K562 (cell line): ENCODE results near the gene MAP3K7. TPM values are rescaled to one million over a fixed set of nuclear protein-coding genes. Genes with fewer than 3 reads are reported as not detected.

Experiments
- ATAC-seq: fragments of 200-7000 bp; cut with Tn5 transposase; 3 replicates; pipeline ENCODE4 v1.9.1; 2020; ENCODE audit warnings: moderate library complexity
- BruUV-seq: library from RNA; stranded (reverse); fragments of 400-500 nt; replicated peaks from 2 replicates; lab custom pipeline; 2021; lab: Mats Ljungman, UMichigan
- CTCF ChIA-PET: fragments of 300-600 bp; formaldehyde crosslinking; extraction: SDS; loops from one replicate; lab custom pipeline; 2021; ENCODE audit warnings: low intra/inter-chr PET ratio; lab: Yijun Ruan, JAX
- POLR2A ChIA-PET: fragments of 300-600, 350-650 bp; sonication (Branson Sonifier 250); formaldehyde crosslinking; extraction: SDS; loops from one replicate; lab custom pipeline; 2021; ENCODE audit warnings: antibody characterized with exemption, inconsistent platforms; lab: Yijun Ruan, JAX
- DNase-seq, 4 experiments: peaks; one replicate each; pipeline versions ENCODE4 v3.0.0 to v3.0.0-alpha.2; 2011 to 2018; ENCODE audit warnings: low spot score in 3 of 4, mixed read lengths in 3 of 4; ENCODE audit errors: extremely low read depth in 1 of 4
- FAIRE-seq: peaks from 2 replicates; lab custom pipeline; 2011; peaks lifted over from hg19 to GRCh38; lab: Jason Lieb, UNC
- H2AFZ ChIP-seq: 2 replicates; pipeline ENCODE4 v1.6.0; 2011; ENCODE audit warnings: low read depth, low read length, control low read depth, inconsistent platforms
- H3K27ac ChIP-seq: fragments of 200-600 bp; 3 replicates; pipeline ENCODE4 v1.8.0; 2011; ENCODE audit warnings: low read depth, mild to moderate bottlenecking, control low read depth, inconsistent platforms, low read length, moderate library complexity, mixed read lengths; ENCODE audit errors: extremely low read depth
- H3K27me3 ChIP-seq, 2 experiments: fragments of 300-600 bp in 1 of 2; 2 replicates in 1 of 2; 3 replicates in 1 of 2; pipeline versions ENCODE4 v1.6.0 to v1.8.0; 2011; ENCODE audit warnings: inconsistent platforms in 2 of 2, low read length in 2 of 2, mild to moderate bottlenecking in 1 of 2, mixed read lengths in 1 of 2, moderate library complexity in 1 of 2; ENCODE audit not compliant: control insufficient read depth in 2 of 2, insufficient read depth in 2 of 2
- H3K36me3 ChIP-seq: fragments of 300-600 bp; 3 replicates; pipeline ENCODE4 v1.8.0; 2011; ENCODE audit warnings: mild to moderate bottlenecking, low read length, inconsistent platforms; ENCODE audit not compliant: control insufficient read depth, insufficient read depth
- H3K4me1 ChIP-seq, 2 experiments: fragments of 200-600 bp in 1 of 2; replicated peaks in 1 of 2; 2 replicates in 1 of 2; 3 replicates in 1 of 2; pipeline versions ENCODE4 v1.5.1 to v1.8.0; 2011; ENCODE audit warnings: inconsistent platforms in 2 of 2, low read length in 2 of 2, mild to moderate bottlenecking in 1 of 2, mixed read lengths in 1 of 2, moderate library complexity in 1 of 2; ENCODE audit not compliant: control insufficient read depth in 2 of 2, insufficient read depth in 2 of 2
- H3K4me2 ChIP-seq: 2 replicates; pipeline ENCODE4 v1.6.1; 2011; ENCODE audit warnings: low read length, control low read depth, inconsistent platforms, mixed read lengths; ENCODE audit not compliant: insufficient read depth
- H3K4me3 ChIP-seq: fragments of 200-600 bp; sonication (generic), shearing (Covaris generic); 2 replicates; pipeline ENCODE4 v1.5.1; 2016; ENCODE audit warnings: control low read depth, inconsistent platforms
- H3K79me2 ChIP-seq: fragments of 200-600 bp; 3 replicates; pipeline ENCODE4 v1.8.0; 2011; ENCODE audit warnings: low read length, inconsistent platforms; ENCODE audit not compliant: control insufficient read depth, insufficient read depth
- H3K9ac ChIP-seq, 2 experiments: 2 replicates each; pipeline versions ENCODE4 v1.6.0 to v1.6.1; 2011; ENCODE audit warnings: low read depth in 2 of 2, low read length in 2 of 2, control low read depth in 1 of 2, inconsistent platforms in 1 of 2, mild to moderate bottlenecking in 1 of 2, mixed read lengths in 1 of 2; ENCODE audit not compliant: insufficient read depth in 1 of 2
- H3K9me1 ChIP-seq: one replicate; pipeline ENCODE4 v1.6.0; 2011; ENCODE audit warnings: inconsistent platforms, mild to moderate bottlenecking, low read length, moderate library complexity; ENCODE audit not compliant: control insufficient read depth, insufficient read depth
- H3K9me3 ChIP-seq: replicated peaks from 2 replicates; pipeline ENCODE4 v1.5.1; 2011; ENCODE audit warnings: low read depth, low read length, inconsistent platforms; ENCODE audit not compliant: control insufficient read depth, insufficient read depth
- H4K20me1 ChIP-seq: replicated peaks from 2 replicates; pipeline ENCODE4 v1.6.1; 2011; ENCODE audit warnings: low read length, inconsistent platforms, mixed read lengths; ENCODE audit not compliant: control insufficient read depth, insufficient read depth
- CBFA2T3 ChIP-seq: fragments of 450-650 bp; IDR thresholded peaks from 2 replicates; pipeline ENCODE4 v1.6.1; 2017
- FOXA1 ChIP-seq: fragments of 450-650 bp; IDR thresholded peaks from 2 replicates; pipeline ENCODE4 v1.6.1; 2016; ENCODE audit warnings: mild to moderate bottlenecking, borderline replicate concordance
- KLF6 ChIP-seq: fragments of 250-450 bp; sonication (Bioruptor Pico); IDR thresholded peaks from 2 replicates; pipeline ENCODE4 v1.4.0; 2020; ENCODE audit warnings: mild to moderate bottlenecking, moderate library complexity, borderline replicate concordance
- MECOM ChIP-seq: fragments of 250-450 bp; sonication (Bioruptor Pico); IDR thresholded peaks from 2 replicates; pipeline ENCODE4 v1.8.0; 2022; ENCODE audit warnings: inconsistent platforms
- PCBP2 ChIP-seq: fragments of 200-400 bp; formaldehyde crosslinking; IDR thresholded peaks from 2 replicates; pipeline ENCODE4 v1.6.1; 2018; ENCODE audit warnings: low read length, low read depth, mild to moderate bottlenecking, moderate library complexity; ENCODE audit not compliant: poor library complexity, severe bottlenecking
- PHB ChIP-seq: fragments of 250-450 bp; sonication (Bioruptor Pico); IDR thresholded peaks from 2 replicates; pipeline ENCODE4 v1.5.0; 2021
- RCOR1 ChIP-seq, 2 experiments: IDR thresholded peaks; 2 replicates each; pipeline ENCODE4 v1.6.1; 2012; ENCODE audit warnings: low read depth in 2 of 2, low read length in 2 of 2, borderline replicate concordance in 1 of 2, improper control_type of control experiment in 1 of 2
- TEAD4 ChIP-seq, 2 experiments: sonication (generic) in 1 of 2; formaldehyde crosslinking in 1 of 2; IDR thresholded peaks; 2 replicates each; pipeline versions ENCODE4 v1.6.1 to v1.8.0; 2012 to 2022; ENCODE audit warnings: borderline replicate concordance in 1 of 2, inconsistent platforms in 1 of 2, low read length in 1 of 2, mild to moderate bottlenecking in 1 of 2, missing genetic modification reagents in 1 of 2
- ZNF347 ChIP-seq: fragments of 450-650 bp; formaldehyde crosslinking; IDR thresholded peaks from 2 replicates; pipeline ENCODE4 v1.4.0; 2020; ENCODE audit warnings: low read depth, mild to moderate bottlenecking, moderate library complexity
- WGBS: fragments of 100-300 bp; shearing (Covaris generic); methylation state at CpG from one replicate; pipeline ENCODE4 v1.1.6; 2016; ENCODE audit warnings: low coverage, mixed read lengths; ENCODE audit not compliant: insufficient coverage; ENCODE audit errors: missing lambda C conversion rate; 5-methylcytosine and 5-hydroxymethylcytosine counted together
- in situ Hi-C: fragments of 300-500 bp; cut with MboI; formaldehyde crosslinking; loops from 4 replicates; pipeline ENCODE4 v1.15.0; 2018; ENCODE audit warnings: inconsistent platforms, mixed read lengths
- intact Hi-C: fragments of 100-400 bp; cut with micrococcal nuclease; formaldehyde crosslinking; loops from 2 replicates; pipeline ENCODE4 v1.14.2; 2022
- polyA plus RNA-seq, 8 experiments: library from polyadenylated mRNA; depleted of rRNA in 4 of 8; stranded (reverse) in 5 of 8; unstranded in 3 of 8; fragments of >200 nt; fragmentation: Nextera tagmentation in 2 of 8; fragmentation: Illumina TruSeq in 1 of 8; extraction: Ambion mirVana in 2 of 8; extraction: Trizol in 1 of 8; gene quantifications; 2 replicates each; pipeline versions ENCODE4 v1.2.1 to v1.2.3, GENCODE V29; 2011 to 2014; ENCODE audit warnings: inconsistent platforms in 1 of 8, missing spikeins in 1 of 8
- total RNA-seq, 7 experiments: library from RNA; depleted of rRNA in 6 of 7; stranded (reverse); fragments of >200 nt in 6 of 7; fragmentation: Illumina TruSeq in 2 of 7; extraction: Trizol in 2 of 7; gene quantifications; 2 replicates each; pipeline versions ENCODE4 v1.2.1 to v1.2.3, GENCODE V29; 2011 to 2021; ENCODE audit warnings: low replicate concordance in 1 of 7
- TF ChIP-seq, protein P1 (sequence below): fragments of 250-450 bp; sonication (Bioruptor Pico); IDR thresholded peaks from 2 replicates; pipeline ENCODE4 v1.8.0; 2022; ENCODE audit warnings: moderate library complexity, mild to moderate bottlenecking, inconsistent platforms
- TF ChIP-seq, protein P2 (sequence below): sonication (generic); formaldehyde crosslinking; IDR thresholded peaks from 2 replicates; pipeline ENCODE4 v1.5.0; 2020; ENCODE audit warnings: missing genetic modification reagents
- TF ChIP-seq, protein P3 (sequence below): fragments of 150-350 bp; IDR thresholded peaks from 2 replicates; pipeline ENCODE4 v1.6.1; 2014; ENCODE audit warnings: low read depth, mild to moderate bottlenecking, low read length, borderline replicate concordance

MAP3K7 gene
- total and polyA plus RNA-seq, 9 of the 15 experiments (the other 6 are each of a cell fraction or from before 2014, with no cell fraction given): 13.4 to 60.9 (median 34.8) TPM

DNA sequence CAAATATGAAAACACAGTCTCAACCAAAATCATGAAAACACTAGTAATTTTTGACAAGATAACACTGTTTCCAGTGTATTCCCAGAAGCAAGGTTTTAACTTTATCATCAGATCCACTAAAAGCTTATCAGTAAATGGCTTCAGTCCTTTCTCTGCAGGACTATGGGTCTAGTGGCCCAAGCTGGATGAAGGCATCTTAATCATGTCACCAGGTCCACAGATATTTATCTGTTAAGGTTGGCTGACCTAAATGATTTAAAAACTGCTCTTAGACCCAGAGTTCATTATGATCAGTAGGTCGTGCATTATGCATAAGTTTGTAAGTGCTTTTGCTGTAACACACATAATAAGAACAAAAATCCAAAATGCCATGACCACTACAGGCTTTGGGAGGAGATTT is 118.0 kb downstream of the MAP3K7 start:
- Histone ChIP-seq H3K36me3 (no peaks in the 10 kb centered on the region), H3K4me3 (no peak overlapping the region), H3K9me1 (no peaks in the 10 kb centered on the region), H2AFZ (no peak overlapping the region), H3K4me1 (peaks cover 14 to 57% of the 10 kb centered on the region in 2 experiments), H3K4me2 (no peak overlapping the region), H3K79me2 (no peaks in the 10 kb centered on the region), H3K9ac (no peak overlapping the region), H3K9me3 (no peaks in the 10 kb centered on the region), H3K27me3 (no peaks in the 10 kb centered on the region), H3K27ac (no peak overlapping the region), H4K20me1 (no peaks in the 10 kb centered on the region)
- DNase-seq (no peak), FAIRE-seq (peak; percentile 54), ATAC-seq (no peak)
- WGBS: 0% methylated on average over 1 of the region's 1 CpG
- intact Hi-C loops: no loop called here
- ChIA-PET POLR2A (no interaction called here), CTCF (no interaction called here)
- no TSS peak for BruUV-seq
- in situ Hi-C loops: no loop called here
- TF ChIP-seq MECOM (CRISPR knock-in tag) (0 out of 2 replicates have a peak, but pooled peaks have one; percentile 11), KLF6 (no peak), CBFA2T3 (peak; percentile 35), TEAD4 (IDR thresholded peaks at IDR 0.05; ENCODE audit: low read length) (peak; percentile 32; the same call in 1 of the 2 replicates), TEAD4 (CRISPR knock-in tag; IDR thresholded peaks at IDR 0.05; ENCODE audit: borderline replicate concordance) (no peak), PHB (CRISPR knock-in tag) (no peak), FOXA1 (no peak), PCBP2 (no peak), ZNF347 (CRISPR knock-in tag) (no peak), RCOR1 (IDR thresholded peaks at IDR 0.05; ENCODE audit: borderline replicate concordance in 1 of 2, low read depth in 2 of 2, low read length in 2 of 2) (0 out of 4 replicates have a peak, but pooled peaks of 1 of the 2 experiments have one; percentile 27)
- TF ChIP-seq, protein P1, sequence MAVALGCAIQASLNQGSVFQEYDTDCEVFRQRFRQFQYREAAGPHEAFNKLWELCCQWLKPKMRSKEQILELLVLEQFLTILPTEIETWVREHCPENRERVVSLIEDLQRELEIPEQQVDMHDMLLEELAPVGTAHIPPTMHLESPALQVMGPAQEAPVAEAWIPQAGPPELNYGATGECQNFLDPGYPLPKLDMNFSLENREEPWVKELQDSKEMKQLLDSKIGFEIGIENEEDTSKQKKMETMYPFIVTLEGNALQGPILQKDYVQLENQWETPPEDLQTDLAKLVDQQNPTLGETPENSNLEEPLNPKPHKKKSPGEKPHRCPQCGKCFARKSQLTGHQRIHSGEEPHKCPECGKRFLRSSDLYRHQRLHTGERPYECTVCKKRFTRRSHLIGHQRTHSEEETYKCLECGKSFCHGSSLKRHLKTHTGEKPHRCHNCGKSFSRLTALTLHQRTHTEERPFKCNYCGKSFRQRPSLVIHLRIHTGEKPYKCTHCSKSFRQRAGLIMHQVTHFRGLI (CRISPR knock-in tag): no peak
- TF ChIP-seq, protein P2, sequence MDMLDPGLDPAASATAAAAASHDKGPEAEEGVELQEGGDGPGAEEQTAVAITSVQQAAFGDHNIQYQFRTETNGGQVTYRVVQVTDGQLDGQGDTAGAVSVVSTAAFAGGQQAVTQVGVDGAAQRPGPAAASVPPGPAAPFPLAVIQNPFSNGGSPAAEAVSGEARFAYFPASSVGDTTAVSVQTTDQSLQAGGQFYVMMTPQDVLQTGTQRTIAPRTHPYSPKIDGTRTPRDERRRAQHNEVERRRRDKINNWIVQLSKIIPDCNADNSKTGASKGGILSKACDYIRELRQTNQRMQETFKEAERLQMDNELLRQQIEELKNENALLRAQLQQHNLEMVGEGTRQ (CRISPR knock-in tag): no peak
- TF ChIP-seq, protein P3, sequence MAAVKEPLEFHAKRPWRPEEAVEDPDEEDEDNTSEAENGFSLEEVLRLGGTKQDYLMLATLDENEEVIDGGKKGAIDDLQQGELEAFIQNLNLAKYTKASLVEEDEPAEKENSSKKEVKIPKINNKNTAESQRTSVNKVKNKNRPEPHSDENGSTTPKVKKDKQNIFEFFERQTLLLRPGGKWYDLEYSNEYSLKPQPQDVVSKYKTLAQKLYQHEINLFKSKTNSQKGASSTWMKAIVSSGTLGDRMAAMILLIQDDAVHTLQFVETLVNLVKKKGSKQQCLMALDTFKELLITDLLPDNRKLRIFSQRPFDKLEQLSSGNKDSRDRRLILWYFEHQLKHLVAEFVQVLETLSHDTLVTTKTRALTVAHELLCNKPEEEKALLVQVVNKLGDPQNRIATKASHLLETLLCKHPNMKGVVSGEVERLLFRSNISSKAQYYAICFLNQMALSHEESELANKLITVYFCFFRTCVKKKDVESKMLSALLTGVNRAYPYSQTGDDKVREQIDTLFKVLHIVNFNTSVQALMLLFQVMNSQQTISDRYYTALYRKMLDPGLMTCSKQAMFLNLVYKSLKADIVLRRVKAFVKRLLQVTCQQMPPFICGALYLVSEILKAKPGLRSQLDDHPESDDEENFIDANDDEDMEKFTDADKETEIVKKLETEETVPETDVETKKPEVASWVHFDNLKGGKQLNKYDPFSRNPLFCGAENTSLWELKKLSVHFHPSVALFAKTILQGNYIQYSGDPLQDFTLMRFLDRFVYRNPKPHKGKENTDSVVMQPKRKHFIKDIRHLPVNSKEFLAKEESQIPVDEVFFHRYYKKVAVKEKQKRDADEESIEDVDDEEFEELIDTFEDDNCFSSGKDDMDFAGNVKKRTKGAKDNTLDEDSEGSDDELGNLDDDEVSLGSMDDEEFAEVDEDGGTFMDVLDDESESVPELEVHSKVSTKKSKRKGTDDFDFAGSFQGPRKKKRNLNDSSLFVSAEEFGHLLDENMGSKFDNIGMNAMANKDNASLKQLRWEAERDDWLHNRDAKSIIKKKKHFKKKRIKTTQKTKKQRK: no peak
